Panc1 (cell line): ENCODE data around the gene TIPRL. TPM values are rescaled to one million over a fixed set of nuclear protein-coding genes. Genes with fewer than 3 reads are reported as not detected.

Experiments
- ATAC-seq: fragments of 200-7000 bp; cut with Tn5 transposase; 2 replicates; pipeline ENCODE4 v1.9.1; 2020; ENCODE audit warnings: mild to moderate bottlenecking, moderate library complexity
- BruUV-seq: library from RNA; stranded (reverse); fragments of 400-500 nt; replicated peaks from 2 replicates; lab custom pipeline; 2021; lab: Mats Ljungman, UMichigan
- CTCF ChIA-PET: fragments of 300-600 bp; sonication (Branson Sonifier 250); formaldehyde crosslinking; loops from one replicate; lab custom pipeline; 2022; ENCODE audit warnings: antibody characterized with exemption; lab: Charles Lee
- POLR2A ChIA-PET: fragments of 300-600 bp; sonication (Branson Sonifier 250); formaldehyde crosslinking; loops from one replicate; lab custom pipeline; 2022; ENCODE audit warnings: antibody characterized with exemption; lab: Charles Lee
- DNase-seq: peaks from one replicate; pipeline ENCODE4 v3.0.0-alpha.2; 2010; ENCODE audit warnings: low read depth, low spot score
- H3K27ac ChIP-seq: 2 replicates; pipeline ENCODE4 v1.5.1; 2011; ENCODE audit warnings: mild to moderate bottlenecking, low read length, inconsistent platforms
- H3K27me3 ChIP-seq: fragments of 200-500 bp; sonication (Bioruptor generic); 2 replicates; pipeline ENCODE4 v1.6.0; 2014; ENCODE audit warnings: low read length, inconsistent platforms; ENCODE audit not compliant: control insufficient read depth, insufficient read depth
- H3K36me3 ChIP-seq: fragments of 200-500 bp; sonication (Bioruptor generic); 2 replicates; pipeline ENCODE4 v1.5.1; 2014; ENCODE audit warnings: inconsistent platforms, mild to moderate bottlenecking, low read length, moderate library complexity; ENCODE audit not compliant: control insufficient read depth, insufficient read depth
- H3K4me1 ChIP-seq: 2 replicates; pipeline ENCODE4 v1.5.1; 2011; ENCODE audit warnings: inconsistent platforms, mild to moderate bottlenecking, low read length, moderate library complexity; ENCODE audit not compliant: control insufficient read depth, insufficient read depth
- H3K4me3 ChIP-seq, 2 experiments: 2 replicates each; pipeline ENCODE4 v1.5.1; 2011 to 2012; ENCODE audit warnings: low read depth in 2 of 2, low read length in 2 of 2, mild to moderate bottlenecking in 2 of 2, inconsistent platforms in 1 of 2, moderate library complexity in 1 of 2
- H3K9me3 ChIP-seq: fragments of 200-500 bp; sonication (Bioruptor generic); 2 replicates; pipeline ENCODE4 v1.5.1; 2014; ENCODE audit warnings: low read depth, mild to moderate bottlenecking, inconsistent platforms, low read length, moderate library complexity; ENCODE audit not compliant: control insufficient read depth, insufficient read depth
- CTCF ChIP-seq: fragments of 450-650 bp; IDR thresholded peaks from 2 replicates; pipeline ENCODE4 v1.5.1; 2017; ENCODE audit warnings: mild to moderate bottlenecking
- POLR2AphosphoS5 ChIP-seq: IDR thresholded peaks from 2 replicates; pipeline ENCODE4 v1.6.1; 2012; ENCODE audit warnings: mild to moderate bottlenecking, low read depth, low read length, moderate library complexity
- SIN3A ChIP-seq: IDR thresholded peaks from 2 replicates; pipeline ENCODE4 v1.6.1; 2012; ENCODE audit warnings: low read depth, mild to moderate bottlenecking, low read length, moderate library complexity, borderline replicate concordance; ENCODE audit not compliant: insufficient read depth
- TCF7L2 ChIP-seq: IDR thresholded peaks from 2 replicates; pipeline ENCODE4 v1.6.1; 2011; ENCODE audit warnings: mild to moderate bottlenecking, low read depth, low read length, inconsistent platforms
- in situ Hi-C: cut with HindIII; loops from 2 replicates; pipeline ENCODE4 v1.10.0; 2016; ENCODE audit warnings: low sequenced_read_pairs, low pct_unique_long_range_greater_than_20kb
- intact Hi-C: fragments of 100-400 bp; cut with micrococcal nuclease; formaldehyde crosslinking; loops from one replicate; pipeline ENCODE4 v1.10.0; 2022; ENCODE audit not compliant: unreplicated experiment
- total RNA-seq: library from RNA; stranded (reverse); gene quantifications from one replicate; pipeline ENCODE4 v1.2.1, GENCODE V29; 2021; ENCODE audit not compliant: unreplicated experiment
- TF ChIP-seq, protein P1 (sequence below), 2 experiments: IDR thresholded peaks; 2 replicates each; pipeline ENCODE4 v1.6.1; 2011 to 2012; ENCODE audit warnings: low read depth in 2 of 2, control low read depth in 1 of 2, low read length in 1 of 2, mild to moderate bottlenecking in 1 of 2, moderate library complexity in 1 of 2; ENCODE audit not compliant: insufficient read depth in 1 of 2

Gene TIPRL
- total RNA-seq, 1 experiment from 2014 or later = 48.5 TPM

- intact Hi-C loops = no loop called here
- peaks cover under 1% of the 10 kb centered on the region; the same call in 1 of the 2 replicates for H3K36me3 ChIP-seq
- no TSS peak for BruUV-seq
- no peak overlapping the region for H3K4me3 ChIP-seq
- TF ChIP-seq POLR2AphosphoS5 = no peak
- TF ChIP-seq TCF7L2 = no peak
- no peak for TF ChIP-seq SIN3A
- no peak for TF ChIP-seq CTCF
- TF ChIP-seq, protein P1, sequence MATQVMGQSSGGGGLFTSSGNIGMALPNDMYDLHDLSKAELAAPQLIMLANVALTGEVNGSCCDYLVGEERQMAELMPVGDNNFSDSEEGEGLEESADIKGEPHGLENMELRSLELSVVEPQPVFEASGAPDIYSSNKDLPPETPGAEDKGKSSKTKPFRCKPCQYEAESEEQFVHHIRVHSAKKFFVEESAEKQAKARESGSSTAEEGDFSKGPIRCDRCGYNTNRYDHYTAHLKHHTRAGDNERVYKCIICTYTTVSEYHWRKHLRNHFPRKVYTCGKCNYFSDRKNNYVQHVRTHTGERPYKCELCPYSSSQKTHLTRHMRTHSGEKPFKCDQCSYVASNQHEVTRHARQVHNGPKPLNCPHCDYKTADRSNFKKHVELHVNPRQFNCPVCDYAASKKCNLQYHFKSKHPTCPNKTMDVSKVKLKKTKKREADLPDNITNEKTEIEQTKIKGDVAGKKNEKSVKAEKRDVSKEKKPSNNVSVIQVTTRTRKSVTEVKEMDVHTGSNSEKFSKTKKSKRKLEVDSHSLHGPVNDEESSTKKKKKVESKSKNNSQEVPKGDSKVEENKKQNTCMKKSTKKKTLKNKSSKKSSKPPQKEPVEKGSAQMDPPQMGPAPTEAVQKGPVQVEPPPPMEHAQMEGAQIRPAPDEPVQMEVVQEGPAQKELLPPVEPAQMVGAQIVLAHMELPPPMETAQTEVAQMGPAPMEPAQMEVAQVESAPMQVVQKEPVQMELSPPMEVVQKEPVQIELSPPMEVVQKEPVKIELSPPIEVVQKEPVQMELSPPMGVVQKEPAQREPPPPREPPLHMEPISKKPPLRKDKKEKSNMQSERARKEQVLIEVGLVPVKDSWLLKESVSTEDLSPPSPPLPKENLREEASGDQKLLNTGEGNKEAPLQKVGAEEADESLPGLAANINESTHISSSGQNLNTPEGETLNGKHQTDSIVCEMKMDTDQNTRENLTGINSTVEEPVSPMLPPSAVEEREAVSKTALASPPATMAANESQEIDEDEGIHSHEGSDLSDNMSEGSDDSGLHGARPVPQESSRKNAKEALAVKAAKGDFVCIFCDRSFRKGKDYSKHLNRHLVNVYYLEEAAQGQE (IDR thresholded peaks at IDR 0.05; ENCODE audit: insufficient read depth in 1 of 2, low read depth in 2 of 2, low read length in 1 of 2) = no peak
- DNase-seq = no peak
- no peaks in the 10 kb centered on the region for H3K27me3 ChIP-seq
- peaks cover 4% of the 10 kb centered on the region; the same call in 1 of the 2 replicates for H3K9me3 ChIP-seq
- 0 out of 2 replicates have a peak, but pooled peaks cover 6% of the 10 kb centered on the region for H3K4me1 ChIP-seq
- ChIA-PET POLR2A (no interaction called here), CTCF (no interaction called here)
- in situ Hi-C loops = no loop called here
- H3K27ac ChIP-seq = no peak overlapping the region
- ATAC-seq = no peak
Observed at GRCh38 chr1:168221275-168221674, 42.5 kb downstream of the TIPRL start.

- peaks cover 4% of the 10 kb centered on the region; the same call in 1 of the 2 replicates for H3K9me3 ChIP-seq
- in situ Hi-C loops = no loop called here
- H3K27ac ChIP-seq = no peak overlapping the region
- DNase-seq (no peak), ATAC-seq (no peak)
- H3K4me1 ChIP-seq = peaks cover 19% of the 10 kb centered on the region
- CTCF ChIA-PET = no interaction called here
- intact Hi-C loops = no loop called here
- POLR2A ChIA-PET = no interaction called here
- H3K27me3 ChIP-seq = no peaks in the 10 kb centered on the region
- no peak overlapping the region for H3K4me3 ChIP-seq
- no TSS peak for BruUV-seq
- H3K36me3 ChIP-seq = peaks cover 4% of the 10 kb centered on the region; the same call in 1 of the 2 replicates
- no peak for TF ChIP-seq POLR2AphosphoS5
Observed at GRCh38 chr1:168223261-168223660, 44.5 kb downstream of the TIPRL start.

GRCh38 chr1:168223681-168224540, 45.1 kb downstream of the TIPRL start:
- TF ChIP-seq CTCF (no peak), POLR2AphosphoS5 (no peak), SIN3A (no peak), TCF7L2 (no peak)
- TF ChIP-seq, protein P1 (IDR thresholded peaks at IDR 0.05; ENCODE audit: insufficient read depth in 1 of 2, low read depth in 2 of 2, low read length in 1 of 2) = no peak
- no peak overlapping the region for H3K27ac ChIP-seq
- H3K36me3 ChIP-seq = peaks cover 4% of the 10 kb centered on the region; the same call in 1 of the 2 replicates
- H3K4me1 ChIP-seq = peaks cover 24% of the 10 kb centered on the region
- in situ Hi-C loops = no loop called here
- ChIA-PET CTCF (no interaction called here), POLR2A (no interaction called here)
- no peaks in the 10 kb centered on the region for H3K27me3 ChIP-seq
- DNase-seq = no peak
- ATAC-seq = no peak
- no peak overlapping the region for H3K4me3 ChIP-seq
- peaks cover 4% of the 10 kb centered on the region; the same call in 1 of the 2 replicates for H3K9me3 ChIP-seq
- no TSS peak for BruUV-seq
- intact Hi-C loops = no loop called here
